Breast epithelium (tissue), 3 donors: ENCODE data around the gene SPP2.

Experiments used
- POLR2AphosphoS5 ChIP-seq, 3 donors: sonication (generic); formaldehyde crosslinking; IDR thresholded peaks; one replicate each; pipeline ENCODE4 v1.6.1; 2017; ENCODE audit warnings: antibody characterized with exemption in 3 of 3
- TF ChIP-seq, protein P1 (sequence below), 3 donors: fragments of 450-650 bp; IDR thresholded peaks; one replicate each; pipeline ENCODE4 v1.5.1; 2016 to 2017; ENCODE audit warnings: antibody characterized with exemption in 3 of 3, mild to moderate bottlenecking in 3 of 3, moderate library complexity in 3 of 3

DNA sequence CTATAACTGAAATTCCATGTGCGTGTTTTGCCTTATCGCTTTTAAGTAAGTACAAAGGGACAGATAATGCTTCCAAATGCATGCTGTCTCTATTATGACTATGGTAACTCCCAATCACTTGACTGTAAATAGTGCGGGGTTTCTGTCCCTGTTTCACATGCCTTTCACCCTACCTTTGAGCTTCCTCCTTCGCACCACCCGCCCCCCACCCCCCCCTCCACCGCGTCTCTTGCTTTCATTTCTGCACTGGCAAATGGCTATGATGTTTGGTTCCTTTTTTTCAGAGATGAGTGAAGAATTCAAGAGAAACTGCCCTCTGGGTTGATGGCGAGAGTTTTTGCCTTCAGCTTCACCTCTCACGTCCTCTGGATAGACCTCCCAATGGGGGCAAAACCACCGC, 25.0 kb upstream of the SPP2 start:
- TF ChIP-seq, protein P1, sequence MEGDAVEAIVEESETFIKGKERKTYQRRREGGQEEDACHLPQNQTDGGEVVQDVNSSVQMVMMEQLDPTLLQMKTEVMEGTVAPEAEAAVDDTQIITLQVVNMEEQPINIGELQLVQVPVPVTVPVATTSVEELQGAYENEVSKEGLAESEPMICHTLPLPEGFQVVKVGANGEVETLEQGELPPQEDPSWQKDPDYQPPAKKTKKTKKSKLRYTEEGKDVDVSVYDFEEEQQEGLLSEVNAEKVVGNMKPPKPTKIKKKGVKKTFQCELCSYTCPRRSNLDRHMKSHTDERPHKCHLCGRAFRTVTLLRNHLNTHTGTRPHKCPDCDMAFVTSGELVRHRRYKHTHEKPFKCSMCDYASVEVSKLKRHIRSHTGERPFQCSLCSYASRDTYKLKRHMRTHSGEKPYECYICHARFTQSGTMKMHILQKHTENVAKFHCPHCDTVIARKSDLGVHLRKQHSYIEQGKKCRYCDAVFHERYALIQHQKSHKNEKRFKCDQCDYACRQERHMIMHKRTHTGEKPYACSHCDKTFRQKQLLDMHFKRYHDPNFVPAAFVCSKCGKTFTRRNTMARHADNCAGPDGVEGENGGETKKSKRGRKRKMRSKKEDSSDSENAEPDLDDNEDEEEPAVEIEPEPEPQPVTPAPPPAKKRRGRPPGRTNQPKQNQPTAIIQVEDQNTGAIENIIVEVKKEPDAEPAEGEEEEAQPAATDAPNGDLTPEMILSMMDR (IDR thresholded peaks at IDR 0.05), result no peak
- TF ChIP-seq POLR2AphosphoS5 (IDR thresholded peaks at IDR 0.05), result no peak
